Stimulated activated CD8-positive, alpha-beta memory T cell treated with anti-CD3 and anti-CD28 coated beads, Interleukin-4, amount 100 ng/mL, for 48 hours (primary cell): ENCODE results near the gene TFR2.

Experiments
- DNase-seq: peaks from one replicate; pipeline ENCODE4 v3.0.0-alpha.2; 2020

The TFR2 gene

DNA sequence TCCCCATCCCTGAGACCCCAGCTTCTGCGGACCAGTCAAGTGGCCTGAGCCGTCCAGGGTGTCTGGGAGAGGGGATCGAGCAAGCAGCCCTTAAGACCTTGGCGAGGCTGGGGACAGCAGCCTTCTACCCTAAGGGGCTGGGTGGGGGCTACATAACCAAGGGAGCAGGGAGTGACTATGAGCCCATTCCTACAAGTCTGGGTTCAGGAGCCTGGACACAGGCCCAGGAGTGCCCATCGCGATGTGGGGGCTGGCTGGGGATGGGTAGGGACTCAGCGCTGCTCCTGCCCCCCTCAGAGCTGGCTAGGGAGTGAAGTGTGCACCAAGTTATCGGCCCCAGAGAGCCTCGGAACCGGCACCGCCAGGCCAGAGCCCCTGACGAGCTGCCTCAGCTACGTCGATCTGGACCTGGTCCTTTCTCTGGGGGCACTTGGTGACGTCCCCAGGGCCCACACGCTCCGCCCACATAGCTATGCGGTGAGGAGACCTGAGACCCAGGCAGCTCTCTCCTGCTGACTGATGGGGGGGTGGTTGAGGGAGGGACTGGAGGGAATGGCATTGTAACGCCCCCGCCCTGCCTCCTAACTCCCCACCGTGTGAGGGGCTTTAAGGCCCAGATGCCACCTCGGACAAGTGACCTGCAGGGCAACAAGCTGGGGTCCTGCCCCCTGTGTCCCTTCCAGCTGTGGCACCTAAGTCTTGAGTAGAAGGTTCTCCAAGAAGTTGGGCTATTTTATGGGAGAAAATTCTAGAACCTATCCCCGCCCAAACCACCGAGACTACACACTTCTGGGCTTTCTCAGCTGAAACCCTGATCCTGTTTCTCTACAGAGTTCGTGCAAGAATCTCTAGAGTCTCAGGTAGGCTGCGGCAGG is 70.2 kb downstream of the TFR2 start:
- DNase-seq = no peak
